Epithelial cell of esophagus (primary cell): ENCODE results near the gene CELSR3.

ENCODE experiments used
- DNase-seq: peaks from one replicate; pipeline ENCODE4 v3.0.0; 2010; ENCODE audit warnings: low read depth
- H3K4me3 ChIP-seq: 2 replicates; pipeline ENCODE4 v1.5.1; 2011; ENCODE audit warnings: mild to moderate bottlenecking, low read length, control low read depth
- TF ChIP-seq, protein P1 (sequence below): IDR thresholded peaks from 2 replicates; pipeline ENCODE4 v1.5.1; 2011; ENCODE audit warnings: low read depth, mild to moderate bottlenecking, low read length, control low read depth, inconsistent platforms; ENCODE audit not compliant: insufficient read depth; ENCODE audit errors: missing control alignments

CELSR3 gene

DNA sequence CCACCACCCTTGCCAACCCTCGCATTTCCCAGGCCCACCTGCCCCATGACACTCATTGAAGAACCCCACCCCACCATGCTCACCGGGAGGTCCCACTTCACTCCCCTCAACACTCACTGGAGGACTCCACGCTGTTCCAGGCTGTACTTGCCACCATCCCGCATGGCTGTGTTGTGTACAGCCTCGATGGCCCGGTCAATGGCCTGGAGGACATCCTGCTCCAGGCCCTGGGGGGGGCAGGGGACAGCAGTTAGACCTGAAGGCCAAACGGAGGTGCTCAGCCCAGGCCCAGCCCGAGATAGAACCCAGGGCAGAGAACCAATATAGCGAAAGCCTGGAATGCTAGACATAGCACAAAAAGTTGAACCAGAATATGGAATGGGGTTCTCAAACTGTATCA lies 20.1 kb upstream of the CELSR3 start:
- H3K4me3 ChIP-seq: no peak overlapping the region
- DNase-seq: no peak
- TF ChIP-seq, protein P1, sequence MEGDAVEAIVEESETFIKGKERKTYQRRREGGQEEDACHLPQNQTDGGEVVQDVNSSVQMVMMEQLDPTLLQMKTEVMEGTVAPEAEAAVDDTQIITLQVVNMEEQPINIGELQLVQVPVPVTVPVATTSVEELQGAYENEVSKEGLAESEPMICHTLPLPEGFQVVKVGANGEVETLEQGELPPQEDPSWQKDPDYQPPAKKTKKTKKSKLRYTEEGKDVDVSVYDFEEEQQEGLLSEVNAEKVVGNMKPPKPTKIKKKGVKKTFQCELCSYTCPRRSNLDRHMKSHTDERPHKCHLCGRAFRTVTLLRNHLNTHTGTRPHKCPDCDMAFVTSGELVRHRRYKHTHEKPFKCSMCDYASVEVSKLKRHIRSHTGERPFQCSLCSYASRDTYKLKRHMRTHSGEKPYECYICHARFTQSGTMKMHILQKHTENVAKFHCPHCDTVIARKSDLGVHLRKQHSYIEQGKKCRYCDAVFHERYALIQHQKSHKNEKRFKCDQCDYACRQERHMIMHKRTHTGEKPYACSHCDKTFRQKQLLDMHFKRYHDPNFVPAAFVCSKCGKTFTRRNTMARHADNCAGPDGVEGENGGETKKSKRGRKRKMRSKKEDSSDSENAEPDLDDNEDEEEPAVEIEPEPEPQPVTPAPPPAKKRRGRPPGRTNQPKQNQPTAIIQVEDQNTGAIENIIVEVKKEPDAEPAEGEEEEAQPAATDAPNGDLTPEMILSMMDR: no peak

DNA sequence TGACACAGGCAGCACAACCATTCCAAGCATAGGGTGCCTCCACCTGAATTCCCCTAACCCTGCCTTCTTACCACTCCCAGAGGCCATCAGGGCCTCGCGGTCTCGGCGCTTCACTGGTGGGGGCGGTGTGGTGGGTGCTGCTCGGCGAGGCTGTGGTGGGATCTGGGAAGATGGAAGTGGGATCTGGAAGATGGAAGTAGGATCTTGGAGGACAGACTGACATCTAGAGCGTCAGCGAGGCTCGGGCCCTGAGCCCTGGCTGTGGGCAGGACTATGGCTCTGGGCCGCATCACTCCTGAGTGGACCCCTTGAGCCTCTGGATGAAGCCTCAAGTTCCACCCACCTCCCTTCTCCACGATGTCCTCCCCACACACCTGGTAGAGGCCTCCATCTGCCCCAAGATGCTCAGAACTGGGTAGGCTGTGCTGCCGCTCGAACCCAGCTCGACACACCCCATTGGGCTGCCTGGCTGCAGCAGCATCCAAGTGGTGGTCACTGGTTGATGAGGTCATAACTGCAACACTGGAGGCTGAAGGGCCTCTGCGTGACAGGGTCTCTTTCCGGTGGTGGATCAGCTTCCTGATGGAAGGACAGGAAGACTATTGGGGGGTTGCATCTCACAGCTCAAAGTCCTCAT lies 19.4 kb upstream of the CELSR3 start:
- TF ChIP-seq, protein P1: no peak
- no peak for DNase-seq
- H3K4me3 ChIP-seq: no peak overlapping the region

DNA sequence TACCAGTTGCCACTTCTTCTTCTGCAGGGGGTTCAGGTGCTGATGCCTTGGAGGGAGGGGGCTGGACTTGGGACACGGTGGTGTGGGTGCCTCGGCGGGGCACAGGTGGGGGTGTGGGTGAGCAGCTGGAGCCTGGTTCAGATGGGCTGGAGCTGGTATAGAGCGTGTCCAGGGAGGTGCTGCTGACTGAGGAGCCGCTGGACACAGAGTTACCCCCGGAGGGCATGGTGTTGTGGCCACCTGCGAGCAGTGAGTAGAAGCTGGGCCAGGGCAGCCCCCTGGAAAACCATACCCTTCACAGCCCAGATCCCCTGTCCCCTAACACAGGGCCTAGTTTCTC lies 18.8 kb upstream of the CELSR3 start:
- H3K4me3 ChIP-seq: no peak overlapping the region
- TF ChIP-seq, protein P1: no peak
- no peak for DNase-seq

DNA sequence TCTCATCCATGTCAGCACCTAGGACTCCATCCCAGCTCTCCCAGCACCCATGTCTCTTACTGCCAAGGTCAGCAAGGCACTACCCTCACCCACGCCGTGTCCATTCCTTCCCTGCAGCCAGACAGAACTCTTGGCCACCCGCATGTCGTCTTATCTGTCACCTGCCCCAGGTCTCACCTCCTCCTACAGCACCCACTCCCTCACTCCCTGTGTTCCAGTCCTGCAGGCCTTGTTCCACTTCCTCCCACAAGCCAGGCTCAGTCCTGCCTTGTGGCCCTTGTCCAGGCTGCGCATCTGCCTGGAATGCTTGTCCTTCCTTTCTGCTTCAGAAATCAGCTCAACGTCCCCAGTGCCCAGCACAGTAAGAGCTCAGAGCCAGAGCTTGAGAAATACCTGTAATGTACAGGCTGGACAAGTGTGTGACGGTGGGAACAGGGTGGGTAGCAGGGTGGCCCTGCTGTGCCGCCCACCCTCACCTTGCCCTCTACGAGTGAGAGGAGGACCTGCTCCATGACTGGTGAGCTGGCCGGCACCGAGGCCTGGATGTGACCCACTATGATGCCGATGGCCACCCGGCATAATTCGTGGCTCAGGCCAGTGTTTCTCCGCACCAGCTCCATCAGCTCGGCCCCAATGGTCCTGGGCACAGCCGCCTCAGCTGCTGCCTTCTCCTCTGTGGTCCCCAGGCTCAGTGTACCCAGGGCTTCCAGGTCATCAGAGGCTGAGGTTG lies 18.3 kb upstream of the CELSR3 start:
- DNase-seq: no peak
- H3K4me3 ChIP-seq: no peak overlapping the region
- TF ChIP-seq, protein P1: no peak

DNA sequence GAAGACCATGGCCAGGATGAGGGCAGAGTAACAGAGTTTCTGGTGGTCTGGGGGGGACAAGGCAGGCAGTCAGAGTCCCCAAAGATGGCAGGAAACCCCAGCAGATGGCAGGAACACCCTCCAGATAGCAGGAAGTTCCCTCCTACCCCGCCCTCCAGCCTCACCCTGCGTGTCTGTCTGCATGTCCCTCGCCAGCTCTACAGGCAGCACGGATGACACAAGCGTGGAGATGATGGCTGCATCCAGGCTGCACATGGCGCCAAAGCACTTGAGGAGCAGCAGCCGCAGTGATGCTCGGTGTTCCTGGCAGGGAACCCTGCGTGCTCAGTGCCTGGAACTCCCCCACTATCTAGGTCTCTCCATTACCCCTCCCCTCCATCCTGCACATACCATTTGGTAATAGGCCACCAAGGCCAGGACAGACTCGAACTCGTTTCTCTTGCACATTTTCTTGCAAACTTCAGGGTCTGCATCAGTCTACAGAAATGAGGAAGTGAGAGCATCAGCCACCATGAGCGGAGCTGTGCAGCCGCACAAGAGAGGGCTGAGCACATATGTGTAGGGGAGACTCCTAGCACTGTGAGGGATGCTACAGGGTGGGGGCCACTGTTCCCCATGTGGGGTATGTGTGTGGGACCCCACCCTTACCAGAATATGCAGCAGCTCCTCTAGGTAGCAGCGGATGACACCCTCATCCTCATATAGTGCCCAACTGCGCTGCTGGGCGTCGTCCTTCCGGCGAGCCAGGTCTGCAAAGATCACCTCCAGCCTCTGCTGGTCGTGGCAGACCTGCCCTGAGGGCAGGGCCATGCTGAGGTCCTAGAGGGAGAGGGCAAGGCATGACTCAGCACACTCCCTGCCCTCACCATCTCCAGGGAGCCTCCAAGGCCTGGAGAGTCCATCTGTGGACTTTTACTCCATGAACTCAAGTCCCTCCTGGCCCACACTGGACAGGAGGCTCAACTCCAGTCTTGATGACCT lies 17.0 kb upstream of the CELSR3 start:
- TF ChIP-seq, protein P1: no peak
- no peak for DNase-seq
- H3K4me3 ChIP-seq: no peak overlapping the region

DNA sequence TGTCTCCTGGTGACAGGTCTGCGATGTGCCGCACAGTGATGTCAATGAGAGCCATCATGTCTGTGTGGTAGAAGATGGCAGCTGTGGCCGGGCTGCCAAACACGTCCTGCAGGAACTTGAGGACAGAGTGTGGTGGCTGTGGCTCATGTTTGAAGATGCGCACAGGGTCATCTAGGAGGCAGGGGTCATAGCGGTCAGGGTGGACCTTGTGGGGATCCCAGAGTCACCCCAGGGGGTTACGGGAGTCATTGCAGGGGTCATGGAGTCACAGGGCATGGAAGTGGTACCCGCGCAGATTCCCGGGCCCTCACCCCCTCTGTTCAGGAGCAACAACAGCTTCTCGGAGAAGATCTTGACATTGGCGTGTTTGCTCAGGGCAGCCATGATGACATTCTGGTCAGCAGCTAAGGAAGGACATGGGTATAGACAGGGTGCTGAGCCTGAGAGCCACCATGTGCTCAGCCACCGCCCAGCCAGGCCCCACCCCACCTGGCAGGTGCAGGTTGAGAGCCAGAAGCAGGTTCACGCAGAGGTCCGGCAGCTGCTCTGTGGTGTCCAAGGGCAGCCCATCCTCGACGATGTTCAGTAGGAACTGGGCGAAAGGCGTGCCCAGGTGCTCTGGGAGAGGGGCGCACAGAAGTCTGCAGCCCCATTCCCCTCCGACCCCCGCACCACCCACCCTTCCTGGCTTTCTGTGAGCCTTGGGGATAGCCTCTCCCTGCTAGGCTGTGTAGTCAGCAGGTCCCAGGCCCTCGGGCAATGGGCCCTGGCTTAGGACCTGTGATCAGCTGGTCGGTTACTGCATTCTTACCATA lies 16.1 kb upstream of the CELSR3 start:
- DNase-seq: no peak
- TF ChIP-seq, protein P1: no peak
- H3K4me3 ChIP-seq: no peak overlapping the region
